Fibroblast of gingiva (primary cell): ENCODE results near the gene RBMY1J.
"Not testable (repeated sequence)": the region's sequence is repeated elsewhere in the genome, so short reads cannot be mapped to it uniquely, and the experiment has no call there.

Experiments
- DNase-seq: peaks from one replicate; pipeline ENCODE4 v3.0.0-alpha.2; 2011; ENCODE audit warnings: low read depth

The RBMY1J gene

GRCh38 chrY:22403110-22403509 is at the start of gene RBMY1J:
Gene RBMY1J, plus strand, starts transcription at chrY:22403410. Its CDS starts 2,038 bp downstream, at chrY:22405448.
- not testable (repeated sequence) for DNase-seq

GRCh38 chrY:22367416-22367815 is 35.8 kb upstream of the RBMY1J start:
- no peak for DNase-seq

DNA sequence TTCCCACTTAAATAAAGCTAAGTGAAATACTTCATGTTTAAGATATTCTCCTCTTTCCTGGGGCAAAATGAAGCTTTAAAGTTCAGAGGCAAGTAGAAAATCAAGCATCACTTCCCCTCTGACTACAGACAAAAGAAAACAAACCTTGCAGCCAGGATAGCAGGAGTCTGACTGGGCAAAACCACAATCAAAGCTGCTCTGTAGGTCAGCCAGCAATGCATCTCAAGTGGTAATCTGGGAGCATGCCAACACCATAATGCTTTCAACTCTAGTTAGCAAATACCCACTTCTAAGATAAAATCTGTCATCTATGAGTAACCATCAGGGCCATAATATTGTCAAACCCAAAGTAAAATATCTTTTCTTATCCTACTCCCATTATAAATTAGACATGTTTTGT is 32.6 kb upstream of the RBMY1J start:
- DNase-seq: no peak

DNA sequence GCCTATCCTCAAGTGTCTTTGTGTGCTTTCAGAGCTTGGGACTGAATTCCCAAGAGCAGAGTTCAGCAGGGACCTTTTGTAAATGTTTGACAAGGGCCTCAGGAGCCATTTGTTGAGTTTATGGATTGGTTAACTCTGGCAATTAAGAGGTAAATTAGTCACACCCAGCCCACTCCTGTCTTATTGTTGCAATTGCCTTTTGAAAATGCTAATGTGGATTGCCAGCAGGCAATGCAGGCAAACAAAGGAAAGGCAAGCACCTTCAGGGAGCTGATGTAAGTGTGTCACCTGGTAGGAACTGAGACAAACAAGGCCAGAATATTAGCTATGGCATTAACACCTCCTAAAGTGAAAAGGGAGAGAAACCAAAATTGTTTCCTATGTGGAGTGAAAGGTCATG is 29.7 kb upstream of the RBMY1J start:
- DNase-seq: no peak

- DNase-seq: not testable (repeated sequence)
These were observed 41.6 kb downstream of the RBMY1J start for GRCh38 chrY:22444718-22445396.

GRCh38 chrY:22455522-22455921 is 52.3 kb downstream of the RBMY1J start:
- DNase-seq: not testable (repeated sequence)

- not testable (repeated sequence) for DNase-seq
These were observed 58.8 kb downstream of the RBMY1J start for GRCh38 chrY:22461962-22462361.
